Keratinocyte (primary cell): ENCODE measurements around the gene PAK2. TPM values are rescaled to one million over a fixed set of nuclear protein-coding genes. Genes with fewer than 3 reads are reported as not detected.

ENCODE experiments used
- DNase-seq: peaks from one replicate; pipeline ENCODE4 v3.0.0-alpha.2; 2011; ENCODE audit warnings: low read depth, missing footprints, low spot score
- FAIRE-seq: peaks from 2 replicates; lab custom pipeline; 2011; peaks lifted over from hg19 to GRCh38; lab: Jason Lieb, UNC
- H2AFZ ChIP-seq: 2 replicates; pipeline ENCODE4 v1.6.0; 2012; ENCODE audit warnings: low read length, control low read depth, inconsistent platforms; ENCODE audit not compliant: control insufficient read depth
- H3K27ac ChIP-seq: 2 replicates; pipeline ENCODE4 v1.5.1; 2011; ENCODE audit warnings: low read length; ENCODE audit not compliant: control insufficient read depth, insufficient read depth
- H3K27me3 ChIP-seq: 3 replicates; pipeline ENCODE4 v1.6.0; 2011; ENCODE audit warnings: low read length; ENCODE audit not compliant: control insufficient read depth, insufficient read depth; ENCODE audit errors: extremely low read depth
- H3K36me3 ChIP-seq, 2 experiments: 2 replicates in 1 of 2; 3 replicates in 1 of 2; pipeline ENCODE4 v1.5.1; 2011; ENCODE audit warnings: low read length in 2 of 2, mild to moderate bottlenecking in 1 of 2; ENCODE audit not compliant: control insufficient read depth in 2 of 2, insufficient read depth in 2 of 2; ENCODE audit errors: extremely low read depth in 1 of 2
- H3K4me1 ChIP-seq: 3 replicates; pipeline ENCODE4 v1.5.1; 2011; ENCODE audit warnings: low read length; ENCODE audit not compliant: control insufficient read depth, insufficient read depth; ENCODE audit errors: extremely low read depth
- H3K4me2 ChIP-seq: 3 replicates; pipeline ENCODE4 v1.6.0; 2011; ENCODE audit warnings: low read depth, low read length; ENCODE audit not compliant: control insufficient read depth, insufficient read depth; ENCODE audit errors: extremely low read depth
- H3K4me3 ChIP-seq, 3 experiments: fragments of 200-600 bp in 1 of 3; sonication (generic) in 1 of 3; 2 replicates in 2 of 3; 3 replicates in 1 of 3; pipeline ENCODE4 v1.5.1; 2011 to 2016; ENCODE audit warnings: low read length in 3 of 3, mild to moderate bottlenecking in 3 of 3, control low read depth in 2 of 3, inconsistent platforms in 1 of 3, low read depth in 1 of 3, mixed read lengths in 1 of 3, mixed run types in 1 of 3, moderate library complexity in 1 of 3; ENCODE audit not compliant: control insufficient read depth in 2 of 3, insufficient read depth in 2 of 3; ENCODE audit errors: extremely low read depth in 1 of 3
- H3K79me2 ChIP-seq: 2 replicates; pipeline ENCODE4 v1.6.0; 2012; ENCODE audit warnings: low read length; ENCODE audit not compliant: control insufficient read depth, insufficient read depth
- H3K9ac ChIP-seq: 3 replicates; pipeline ENCODE4 v1.6.0; 2011; ENCODE audit warnings: low read length; ENCODE audit not compliant: control insufficient read depth, insufficient read depth; ENCODE audit errors: extremely low read depth
- H3K9me1 ChIP-seq: 3 replicates; pipeline ENCODE4 v1.6.0; 2011; ENCODE audit warnings: low read length; ENCODE audit not compliant: control insufficient read depth, insufficient read depth; ENCODE audit errors: extremely low read depth
- H3K9me3 ChIP-seq: 2 replicates; pipeline ENCODE4 v1.5.1; 2012; ENCODE audit warnings: low read depth, low read length; ENCODE audit not compliant: control insufficient read depth
- H4K20me1 ChIP-seq: 3 replicates; pipeline ENCODE4 v1.6.0; 2011; ENCODE audit warnings: low read length; ENCODE audit not compliant: control insufficient read depth, insufficient read depth; ENCODE audit errors: extremely low read depth
- EZH2 ChIP-seq: IDR thresholded peaks from one replicate; pipeline ENCODE4 v1.6.1; 2012; ENCODE audit warnings: inconsistent platforms, mild to moderate bottlenecking, low read length, moderate library complexity
- dilution Hi-C: fragments of 300-500 bp; cut with MboI; formaldehyde crosslinking; loops from one replicate; pipeline ENCODE4 v1.7.0; 2020; ENCODE audit warnings: low sequenced_read_pairs; ENCODE audit not compliant: extremely low pct_ligation_motif_present
- polyA plus RNA-seq, 5 experiments: library from polyadenylated mRNA; depleted of rRNA in 3 of 5; stranded (reverse) in 3 of 5; stranded (forward) in 1 of 5; unstranded in 1 of 5; fragments of >200 nt; gene quantifications; 1 replicate in 1 of 5; 2 replicates in 3 of 5; 3 replicates in 1 of 5; pipeline versions ENCODE4 v1.2.1 to v1.2.3, GENCODE V29; 2011 to 2012; ENCODE audit warnings: missing spikeins in 2 of 5, low read depth in 1 of 5, low replicate concordance in 1 of 5
- TF ChIP-seq, protein P1 (sequence below), 3 experiments: IDR thresholded peaks in 1 of 3; conservative IDR thresholded peaks in 1 of 3; optimal IDR thresholded peaks in 1 of 3; 2 replicates in 2 of 3; 3 replicates in 1 of 3; pipeline versions ENCODE3 to v1.5.1; 2011; ENCODE audit warnings: low read length in 3 of 3, mild to moderate bottlenecking in 3 of 3, moderate library complexity in 2 of 3, control low read depth in 1 of 3, inconsistent platforms in 1 of 3; ENCODE audit not compliant: insufficient read depth in 2 of 3; ENCODE audit errors: extremely low read depth in 1 of 3

The PAK2 gene
- polyA plus RNA-seq, 1 donor (not counting 4 experiments of a cell fraction or from before 2014, with no cell fraction given) = 52.3 TPM

DNA sequence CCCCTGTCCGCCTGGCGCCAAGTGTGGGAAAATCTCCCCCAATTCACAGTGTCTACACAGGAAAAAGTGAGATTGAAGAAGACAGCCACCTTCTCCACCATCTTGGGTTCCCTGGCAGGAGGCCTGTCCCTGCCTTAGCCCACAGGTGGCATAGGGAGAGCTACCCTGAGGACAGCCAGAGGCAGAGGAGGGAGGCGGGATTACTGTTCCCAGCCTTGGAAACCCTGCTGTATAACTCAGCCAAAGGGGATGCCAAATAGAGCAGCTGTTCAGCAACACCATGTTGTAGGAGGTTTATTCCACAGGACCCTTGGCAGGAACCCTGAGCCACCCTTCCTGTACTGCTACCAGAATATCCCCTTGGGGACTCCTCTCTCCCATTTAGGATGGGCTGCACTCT, 54.8 kb downstream of the PAK2 start:
- Histone ChIP-seq H2AFZ (no peak overlapping the region), H3K79me2 (peaks cover 47% of the 10 kb centered on the region), H3K27me3 (no peaks in the 10 kb centered on the region), H3K9ac (no peak overlapping the region), H4K20me1 (no peaks in the 10 kb centered on the region), H3K9me1 (no peaks in the 10 kb centered on the region), H3K27ac (no peak overlapping the region), H3K9me3 (no peaks in the 10 kb centered on the region), H3K4me2 (no peak overlapping the region), H3K4me1 (peaks cover 20% of the 10 kb centered on the region), H3K36me3 (peaks cover 6 to 7% of the 10 kb centered on the region in 2 experiments), H3K4me3 (no peak overlapping the region)
- TF ChIP-seq, protein P1, sequence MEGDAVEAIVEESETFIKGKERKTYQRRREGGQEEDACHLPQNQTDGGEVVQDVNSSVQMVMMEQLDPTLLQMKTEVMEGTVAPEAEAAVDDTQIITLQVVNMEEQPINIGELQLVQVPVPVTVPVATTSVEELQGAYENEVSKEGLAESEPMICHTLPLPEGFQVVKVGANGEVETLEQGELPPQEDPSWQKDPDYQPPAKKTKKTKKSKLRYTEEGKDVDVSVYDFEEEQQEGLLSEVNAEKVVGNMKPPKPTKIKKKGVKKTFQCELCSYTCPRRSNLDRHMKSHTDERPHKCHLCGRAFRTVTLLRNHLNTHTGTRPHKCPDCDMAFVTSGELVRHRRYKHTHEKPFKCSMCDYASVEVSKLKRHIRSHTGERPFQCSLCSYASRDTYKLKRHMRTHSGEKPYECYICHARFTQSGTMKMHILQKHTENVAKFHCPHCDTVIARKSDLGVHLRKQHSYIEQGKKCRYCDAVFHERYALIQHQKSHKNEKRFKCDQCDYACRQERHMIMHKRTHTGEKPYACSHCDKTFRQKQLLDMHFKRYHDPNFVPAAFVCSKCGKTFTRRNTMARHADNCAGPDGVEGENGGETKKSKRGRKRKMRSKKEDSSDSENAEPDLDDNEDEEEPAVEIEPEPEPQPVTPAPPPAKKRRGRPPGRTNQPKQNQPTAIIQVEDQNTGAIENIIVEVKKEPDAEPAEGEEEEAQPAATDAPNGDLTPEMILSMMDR (optimal IDR thresholded peaks at IDR 0.05 in 1 of 3, IDR thresholded peaks at IDR 0.05 in 1 of 3, conservative IDR thresholded peaks at IDR 0.05 in 1 of 3; ENCODE audit: extremely low read depth in 1 of 3, insufficient read depth in 2 of 3, low read length in 3 of 3) = no peak
- no peak for TF ChIP-seq EZH2
- FAIRE-seq (no peak), DNase-seq (no peak)
- dilution Hi-C loops = no loop called here

DNA sequence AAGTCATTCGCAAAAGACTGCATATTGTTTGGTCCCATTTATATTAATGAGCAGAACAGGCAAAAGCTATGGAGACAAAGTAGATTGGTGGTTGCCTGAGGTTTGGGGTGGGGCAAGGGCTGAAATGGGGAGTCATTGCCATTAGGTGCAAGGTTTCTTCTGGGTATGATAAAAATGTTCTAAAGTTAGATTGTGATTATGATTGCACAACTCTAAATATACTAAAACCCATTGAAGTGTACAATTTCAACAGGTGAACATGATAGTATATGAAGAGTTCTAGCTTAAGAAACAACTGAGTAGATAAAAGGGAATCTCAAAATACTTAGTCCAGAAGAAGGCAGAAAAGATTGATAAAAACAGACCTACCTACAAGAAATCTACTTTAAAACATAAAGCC, 56.7 kb downstream of the PAK2 start:
- Histone ChIP-seq H3K27me3 (no peaks in the 10 kb centered on the region), H3K4me3 (no peak overlapping the region), H2AFZ (no peak overlapping the region), H4K20me1 (no peaks in the 10 kb centered on the region), H3K9me1 (no peaks in the 10 kb centered on the region), H3K36me3 (peaks cover 8 to 14% of the 10 kb centered on the region in 2 experiments), H3K9me3 (no peaks in the 10 kb centered on the region), H3K27ac (no peak overlapping the region), H3K4me2 (no peak overlapping the region), H3K9ac (no peak overlapping the region), H3K79me2 (peaks cover 45% of the 10 kb centered on the region), H3K4me1 (peaks cover 20% of the 10 kb centered on the region)
- DNase-seq (no peak), FAIRE-seq (no peak)
- dilution Hi-C loops = no loop called here
- TF ChIP-seq, protein P1 (optimal IDR thresholded peaks at IDR 0.05 in 1 of 3, IDR thresholded peaks at IDR 0.05 in 1 of 3, conservative IDR thresholded peaks at IDR 0.05 in 1 of 3; ENCODE audit: extremely low read depth in 1 of 3, insufficient read depth in 2 of 3, low read length in 3 of 3) = no peak
- no peak for TF ChIP-seq EZH2
